ENCODE data around the gene PSMD9. TPM values are rescaled to one million over a fixed set of nuclear protein-coding genes. Genes with fewer than 3 reads are reported as not detected.

The PSMD9 gene
- polyA plus RNA-seq, 1 donor (not counting 4 experiments of a cell fraction or from before 2014, with no cell fraction given): 84.8 TPM

DNA sequence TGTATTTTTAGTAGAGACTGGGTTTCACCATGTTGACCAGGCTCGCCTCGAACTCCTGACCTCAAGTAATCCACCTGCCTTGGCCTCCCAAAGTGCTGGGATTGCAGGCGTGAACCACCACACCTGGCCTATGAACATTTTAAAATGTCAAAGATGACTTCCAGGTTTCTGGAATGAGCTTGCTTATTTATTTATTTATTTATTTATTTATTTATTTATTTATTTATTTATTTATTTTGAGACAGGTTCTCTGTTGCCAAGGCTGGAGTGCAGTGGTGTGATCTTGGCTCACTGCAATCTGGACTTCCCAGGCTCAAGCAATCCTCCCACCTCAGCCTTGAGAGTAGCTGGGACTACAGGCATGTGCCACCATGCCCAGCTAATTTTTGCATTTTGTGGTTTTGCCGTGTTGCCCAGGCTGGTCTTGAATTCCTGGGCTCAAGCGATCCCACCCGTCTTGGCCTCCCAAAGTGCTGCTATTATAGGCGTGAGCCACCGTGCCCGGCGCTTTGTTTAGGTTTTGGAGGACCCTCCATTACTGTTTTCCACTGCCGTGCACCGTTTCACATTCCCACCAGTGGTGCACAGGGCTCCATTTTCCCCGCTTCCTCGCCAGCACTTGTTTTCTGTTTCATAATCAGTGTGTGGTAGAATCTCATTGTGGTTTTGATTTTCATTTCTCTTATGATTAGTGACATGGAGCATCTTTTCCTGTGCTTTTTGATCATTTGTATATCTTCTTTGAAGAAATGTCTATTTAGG lies 23.4 kb downstream of the PSMD9 start:
- TF ChIP-seq CTCF (optimal IDR thresholded peaks at IDR 0.05 in 1 of 3, IDR thresholded peaks at IDR 0.05 in 1 of 3, conservative IDR thresholded peaks at IDR 0.05 in 1 of 3; ENCODE audit: extremely low read depth in 1 of 3, insufficient read depth in 2 of 3, low read length in 3 of 3) (no peak), EZH2 (IDR thresholded peaks at IDR 0.05; ENCODE audit: low read length) (no peak)
- no peaks in the 10 kb centered on the region for H3K9me3 ChIP-seq (ENCODE audit: control insufficient read depth, low read depth, low read length)
- peak overlapping the region; percentile 27 for H3K4me2 ChIP-seq (ENCODE audit: control insufficient read depth, extremely low read depth, insufficient read depth, low read depth, low read length)
- H3K9me1 ChIP-seq (ENCODE audit: control insufficient read depth, extremely low read depth, insufficient read depth, low read length): no peaks in the 10 kb centered on the region
- dilution Hi-C loops (cut with MboI; ENCODE audit: extremely low pct_ligation_motif_present, low sequenced_read_pairs): no loop called here
- H3K79me2 ChIP-seq (ENCODE audit: control insufficient read depth, insufficient read depth, low read length): peaks cover 4% of the 10 kb centered on the region
- H4K20me1 ChIP-seq (ENCODE audit: control insufficient read depth, extremely low read depth, insufficient read depth, low read length): no peaks in the 10 kb centered on the region
- peaks cover 19 to 25% of the 10 kb centered on the region in 2 experiments for H3K36me3 ChIP-seq (ENCODE audit: control insufficient read depth in 2 of 2, extremely low read depth in 1 of 2, insufficient read depth in 2 of 2, low read length in 2 of 2)
- H2AFZ ChIP-seq (ENCODE audit: control insufficient read depth, low read length): no peak overlapping the region
- H3K27me3 ChIP-seq (ENCODE audit: control insufficient read depth, extremely low read depth, insufficient read depth, low read length): no peaks in the 10 kb centered on the region
- no peak overlapping the region for H3K9ac ChIP-seq (ENCODE audit: control insufficient read depth, extremely low read depth, insufficient read depth, low read length)
- peaks cover 15% of the 10 kb centered on the region for H3K4me1 ChIP-seq (ENCODE audit: control insufficient read depth, extremely low read depth, insufficient read depth, low read length)
- DNase-seq (ENCODE audit: low read depth, low spot score) (no peak), FAIRE-seq (no peak)
- no peak overlapping the region for H3K4me3 ChIP-seq (ENCODE audit: control insufficient read depth in 2 of 3, extremely low read depth in 1 of 3, insufficient read depth in 2 of 3, low read depth in 1 of 3, low read length in 3 of 3)
- H3K27ac ChIP-seq (ENCODE audit: control insufficient read depth, insufficient read depth, low read length): peak overlapping the region; percentile 47

GRCh38 chr12:121915841-121916321 lies 27.3 kb downstream of the PSMD9 start:
- Histone ChIP-seq H2AFZ (ENCODE audit: control insufficient read depth, low read length) (no peak overlapping the region), H3K4me1 (ENCODE audit: control insufficient read depth, extremely low read depth, insufficient read depth, low read length) (peaks cover 28% of the 10 kb centered on the region), H3K36me3 (ENCODE audit: control insufficient read depth in 2 of 2, extremely low read depth in 1 of 2, insufficient read depth in 2 of 2, low read length in 2 of 2) (peaks cover 16 to 19% of the 10 kb centered on the region in 2 experiments), H3K27ac (ENCODE audit: control insufficient read depth, insufficient read depth, low read length) (peak overlapping the region; percentile 4), H3K4me3 (ENCODE audit: control insufficient read depth in 2 of 3, extremely low read depth in 1 of 3, insufficient read depth in 2 of 3, low read depth in 1 of 3, low read length in 3 of 3) (no peak overlapping the region), H3K9me3 (ENCODE audit: control insufficient read depth, low read depth, low read length) (no peaks in the 10 kb centered on the region), H4K20me1 (ENCODE audit: control insufficient read depth, extremely low read depth, insufficient read depth, low read length) (no peaks in the 10 kb centered on the region), H3K9ac (ENCODE audit: control insufficient read depth, extremely low read depth, insufficient read depth, low read length) (no peak overlapping the region), H3K27me3 (ENCODE audit: control insufficient read depth, extremely low read depth, insufficient read depth, low read length) (no peaks in the 10 kb centered on the region), H3K4me2 (ENCODE audit: control insufficient read depth, extremely low read depth, insufficient read depth, low read depth, low read length) (no peak overlapping the region), H3K79me2 (ENCODE audit: control insufficient read depth, insufficient read depth, low read length) (no peaks in the 10 kb centered on the region), H3K9me1 (ENCODE audit: control insufficient read depth, extremely low read depth, insufficient read depth, low read length) (no peaks in the 10 kb centered on the region)
- no peak for TF ChIP-seq EZH2 (IDR thresholded peaks at IDR 0.05; ENCODE audit: low read length)
- TF ChIP-seq CTCF (optimal IDR thresholded peaks at IDR 0.05 in 1 of 3, IDR thresholded peaks at IDR 0.05 in 1 of 3, conservative IDR thresholded peaks at IDR 0.05 in 1 of 3; ENCODE audit: extremely low read depth in 1 of 3, insufficient read depth in 2 of 3, low read length in 3 of 3): no peak
- DNase-seq (ENCODE audit: low read depth, low spot score) (no peak), FAIRE-seq (no peak)
- dilution Hi-C loops (cut with MboI; ENCODE audit: extremely low pct_ligation_motif_present, low sequenced_read_pairs): no loop called here
